Mucosa of descending colon (tissue), 3 donors: ENCODE results near the gene TAMALIN. TPM values are rescaled to one million over a fixed set of nuclear protein-coding genes. Genes with fewer than 3 reads are reported as not detected.

Experiments
- ATAC-seq: fragments of 200-7000 bp; cut with Tn5 transposase; one replicate; pipeline ENCODE4 v1.9.1; 2020; ENCODE audit warnings: mild to moderate bottlenecking, moderate library complexity
- DNase-seq, 3 donors: peaks; one replicate each; pipeline ENCODE4 v3.0.0-alpha.2; 2020
- H3K36me3 ChIP-seq: fragments of 200-600 bp; one replicate; pipeline ENCODE4 v1.8.0; 2021; ENCODE audit warnings: low read depth, mild to moderate bottlenecking
- H3K4me1 ChIP-seq: fragments of 200-600 bp; one replicate; pipeline ENCODE4 v1.8.0; 2021; ENCODE audit warnings: low read depth, mild to moderate bottlenecking
- H3K4me3 ChIP-seq: fragments of 200-600 bp; one replicate; pipeline ENCODE4 v1.8.0; 2021; ENCODE audit warnings: mild to moderate bottlenecking
- H3K9me3 ChIP-seq: fragments of 200-600 bp; one replicate; pipeline ENCODE4 v1.8.0; 2021; ENCODE audit warnings: mild to moderate bottlenecking
- CTCF ChIP-seq: fragments of 200-600 bp; IDR thresholded peaks from one replicate; pipeline ENCODE4 v1.8.0; 2022; ENCODE audit warnings: antibody characterized with exemption, mild to moderate bottlenecking
- intact Hi-C, 2 donors: fragments of 100-400 bp; cut with DNase I in 1 of 2; cut with micrococcal nuclease in 1 of 2; formaldehyde crosslinking; loops; one replicate each; pipeline versions ENCODE4 v1.11.0 to v1.11.1; 2022; cut with DNase I, micrococcal nuclease
- total RNA-seq, 3 donors: library from RNA; stranded (reverse); fragmentation: NEBNext Ultra II Directional in 2 of 3; extraction: Animal tissue kit (Norgen Biotek cat#: 25700) in 2 of 3; gene quantifications; one replicate each; pipeline versions ENCODE4 v1.2.1 to v1.2.4, GENCODE V29; 2021 to 2023
- donor health status: DM: no; HTN: no; CAD: no; lungs with moderate emphysema.
- donor health status: DM: no; HTN: no; CAD: no.
- donor health status: DM: no; HTN: yes; CAD: no.

The TAMALIN gene
- total RNA-seq, 3 donors from 2014 or later: 9.4 to 19.6 (median 13.8) TPM

- intact Hi-C loops: no loop called here
- Histone ChIP-seq H3K4me1 (peaks cover 25% of the 10 kb centered on the region), H3K4me3 (no peak overlapping the region), H3K9me3 (no peaks in the 10 kb centered on the region), H3K36me3 (no peaks in the 10 kb centered on the region)
- TF ChIP-seq CTCF: no peak
- DNase-seq (peak; percentile 78 to 83 (median 81)), ATAC-seq (peak; percentile 61)
These were observed 39.1 kb downstream of the TAMALIN start for GRCh38 chr12:52045794-52046199.

- DNase-seq (no peak), ATAC-seq (no peak)
- no peak for TF ChIP-seq CTCF
- Histone ChIP-seq H3K4me3 (no peak overlapping the region), H3K4me1 (peaks cover 27% of the 10 kb centered on the region), H3K9me3 (no peaks in the 10 kb centered on the region), H3K36me3 (no peaks in the 10 kb centered on the region)
- intact Hi-C loops: no loop called here
These were observed 40.1 kb downstream of the TAMALIN start for GRCh38 chr12:52046859-52047258.

GRCh38 chr12:52049286-52049685 is 42.5 kb downstream of the TAMALIN start:
- no peak for TF ChIP-seq CTCF

GRCh38 chr12:52049688-52050087 is 42.9 kb downstream of the TAMALIN start:
- no peaks in the 10 kb centered on the region for H3K36me3 ChIP-seq
- DNase-seq: no peak
- no peaks in the 10 kb centered on the region for H3K9me3 ChIP-seq
- ATAC-seq: no peak
- intact Hi-C loops: no loop called here
- no peak for TF ChIP-seq CTCF
- no peak overlapping the region for H3K4me3 ChIP-seq
- peaks cover 40% of the 10 kb centered on the region for H3K4me1 ChIP-seq

More at GRCh38 chr12:52049286-52049685, 42.5 kb downstream of the TAMALIN start:
- intact Hi-C loops: no loop called here
- Histone ChIP-seq H3K4me3 (no peak overlapping the region), H3K36me3 (no peaks in the 10 kb centered on the region), H3K4me1 (peaks cover 40% of the 10 kb centered on the region), H3K9me3 (no peaks in the 10 kb centered on the region)
- no peak for DNase-seq
- ATAC-seq: no peak

GRCh38 chr12:52050116-52050757 is 43.5 kb downstream of the TAMALIN start:
- ATAC-seq: peak; percentile 0
- intact Hi-C loops: no loop called here

More at GRCh38 chr12:52050116-52050757, 43.5 kb downstream of the TAMALIN start:
- TF ChIP-seq CTCF: no peak
- H3K4me1 ChIP-seq: peaks cover 40% of the 10 kb centered on the region
- no peaks in the 10 kb centered on the region for H3K9me3 ChIP-seq
- H3K4me3 ChIP-seq: peak overlapping the region; percentile 21
- H3K36me3 ChIP-seq: no peaks in the 10 kb centered on the region
- peak in 1 of 3 donors; percentile 62 for DNase-seq
